ENCODE measurements around the gene RGS16. TPM values are rescaled to one million over a fixed set of nuclear protein-coding genes. Genes with fewer than 3 reads are reported as not detected.

Gene RGS16
- total and polyA plus RNA-seq, 9 of the 15 experiments (the other 6 are each of a cell fraction or from before 2014, with no cell fraction given), result 0.07 to 0.55 (median 0.36) TPM

DNA sequence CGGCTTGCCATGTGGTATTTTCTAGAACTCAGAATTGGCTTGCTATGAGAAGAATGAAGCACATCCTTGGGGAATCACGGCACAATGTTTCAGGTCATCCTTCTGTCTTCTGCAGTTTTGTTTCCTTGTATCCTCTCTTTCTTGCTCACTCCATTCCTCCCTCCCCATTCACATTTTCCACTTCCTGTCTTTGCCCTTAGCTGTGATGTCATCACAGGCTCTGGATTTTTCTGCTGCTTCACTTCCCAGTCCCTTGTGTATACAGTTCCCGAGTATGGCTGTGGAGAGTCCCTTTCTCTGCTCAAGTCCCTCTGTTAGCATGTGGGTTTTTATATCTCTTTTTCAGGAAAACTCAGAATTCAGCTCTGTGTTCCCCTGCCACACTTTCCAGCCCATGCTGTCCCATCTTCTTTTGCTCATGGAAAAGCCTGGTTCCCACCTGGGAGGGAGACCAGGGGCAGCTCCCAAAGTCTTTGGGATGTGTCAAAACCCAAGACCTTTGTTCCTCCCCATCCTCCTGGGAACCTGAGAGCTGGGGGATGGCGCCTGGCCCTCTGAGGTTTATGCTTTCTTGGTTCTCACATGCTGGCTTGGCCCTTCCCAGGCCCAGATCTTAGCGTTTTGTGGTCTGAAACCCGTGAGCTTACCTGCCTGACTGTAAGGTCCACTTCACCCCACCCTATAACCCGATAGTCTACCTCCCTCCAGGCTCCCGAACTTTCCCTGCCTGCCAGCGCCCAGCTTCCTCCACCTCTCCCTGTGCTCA is 4.8 kb upstream of the RGS16 start:
- H3K9me1 ChIP-seq (ENCODE audit: control insufficient read depth, insufficient read depth, low read length), result no peaks in the 10 kb centered on the region
- DNase-seq (ENCODE audit: extremely low read depth in 1 of 4, low spot score in 3 of 4) (no peak), ATAC-seq (no peak), FAIRE-seq (no peak)
- no peaks in the 10 kb centered on the region for H3K36me3 ChIP-seq (ENCODE audit: control insufficient read depth, insufficient read depth, low read length)
- ChIA-PET POLR2A (interaction anchor here (0.6 to 0.8 kb wide), 3 partner anchors 8 to 351 kb away, joined by 3 read pairs; no protein-coding TSS in a partner anchor), CTCF (ENCODE audit: low intra/inter-chr PET ratio) (no interaction called here)
- WGBS (ENCODE audit: insufficient coverage, low coverage, missing lambda C conversion rate), result 3% methylated on average over 9 of the region's 9 CpGs
- no TSS peak for BruUV-seq (replicated peaks)
- peaks cover 7 to 8% of the 10 kb centered on the region in 2 experiments; a peak in 4 of 5 replicates for H3K4me1 ChIP-seq (replicated peaks in 1 of 2; ENCODE audit: control insufficient read depth in 2 of 2, insufficient read depth in 2 of 2, low read length in 2 of 2)
- intact Hi-C loops (cut with micrococcal nuclease) (no loop called here), in situ Hi-C loops (cut with MboI) (no loop called here)
- H3K9me3 ChIP-seq (replicated peaks; ENCODE audit: control insufficient read depth, insufficient read depth, low read depth, low read length), result no peaks in the 10 kb centered on the region
- peaks cover 26 to 55% of the 10 kb centered on the region in 2 experiments for H3K27me3 ChIP-seq (ENCODE audit: control insufficient read depth in 2 of 2, insufficient read depth in 2 of 2, low read length in 2 of 2)
- no peak overlapping the region for H3K27ac ChIP-seq (ENCODE audit: extremely low read depth, low read depth, low read length)
- H3K79me2 ChIP-seq (ENCODE audit: control insufficient read depth, insufficient read depth, low read length), result no peaks in the 10 kb centered on the region
- H3K4me3 ChIP-seq, result no peak overlapping the region
- no peak overlapping the region for H3K4me2 ChIP-seq (ENCODE audit: insufficient read depth, low read length)
- H3K9ac ChIP-seq (ENCODE audit: insufficient read depth in 1 of 2, low read depth in 2 of 2, low read length in 2 of 2), result no peak overlapping the region
- H2AFZ ChIP-seq (ENCODE audit: low read depth, low read length), result no peak overlapping the region
- H4K20me1 ChIP-seq (replicated peaks; ENCODE audit: control insufficient read depth, insufficient read depth, low read length), result no peaks in the 10 kb centered on the region
- TF ChIP-seq JUNB (CRISPR knock-in tag; conservative IDR thresholded peaks at IDR 0.05) (no peak), ZNF431 (CRISPR knock-in tag; IDR thresholded peaks at IDR 0.05) (no peak), PPARD (CRISPR knock-in tag; IDR thresholded peaks at IDR 0.05) (no peak), CXXC5 (CRISPR knock-in tag; IDR thresholded peaks at IDR 0.05) (no peak), CREM (IDR thresholded peaks at IDR 0.05; ENCODE audit: low read depth) (0 out of 2 replicates have a peak, but pooled peaks have one; percentile 43), DMBX1 (CRISPR knock-in tag; IDR thresholded peaks at IDR 0.05; ENCODE audit: borderline replicate concordance) (no peak), ZZZ3 (IDR thresholded peaks at IDR 0.05) (no peak), FOXJ2 (tag; IDR thresholded peaks at IDR 0.05) (no peak), CHD2 (IDR thresholded peaks at IDR 0.05; ENCODE audit: low read depth, low read length) (no peak), ZNF583 (CRISPR knock-in tag; IDR thresholded peaks at IDR 0.05) (no peak), ZC3H11A (IDR thresholded peaks at IDR 0.05; ENCODE audit: low read depth, low read length) (no peak)
- TF ChIP-seq, protein P1, sequence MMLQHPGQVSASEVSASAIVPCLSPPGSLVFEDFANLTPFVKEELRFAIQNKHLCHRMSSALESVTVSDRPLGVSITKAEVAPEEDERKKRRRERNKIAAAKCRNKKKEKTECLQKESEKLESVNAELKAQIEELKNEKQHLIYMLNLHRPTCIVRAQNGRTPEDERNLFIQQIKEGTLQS (IDR thresholded peaks at IDR 0.05), result peak; percentile 59
- TF ChIP-seq, protein P1 (CRISPR knock-in tag; conservative IDR thresholded peaks at IDR 0.05), result no peak
- TF ChIP-seq, protein P2, sequence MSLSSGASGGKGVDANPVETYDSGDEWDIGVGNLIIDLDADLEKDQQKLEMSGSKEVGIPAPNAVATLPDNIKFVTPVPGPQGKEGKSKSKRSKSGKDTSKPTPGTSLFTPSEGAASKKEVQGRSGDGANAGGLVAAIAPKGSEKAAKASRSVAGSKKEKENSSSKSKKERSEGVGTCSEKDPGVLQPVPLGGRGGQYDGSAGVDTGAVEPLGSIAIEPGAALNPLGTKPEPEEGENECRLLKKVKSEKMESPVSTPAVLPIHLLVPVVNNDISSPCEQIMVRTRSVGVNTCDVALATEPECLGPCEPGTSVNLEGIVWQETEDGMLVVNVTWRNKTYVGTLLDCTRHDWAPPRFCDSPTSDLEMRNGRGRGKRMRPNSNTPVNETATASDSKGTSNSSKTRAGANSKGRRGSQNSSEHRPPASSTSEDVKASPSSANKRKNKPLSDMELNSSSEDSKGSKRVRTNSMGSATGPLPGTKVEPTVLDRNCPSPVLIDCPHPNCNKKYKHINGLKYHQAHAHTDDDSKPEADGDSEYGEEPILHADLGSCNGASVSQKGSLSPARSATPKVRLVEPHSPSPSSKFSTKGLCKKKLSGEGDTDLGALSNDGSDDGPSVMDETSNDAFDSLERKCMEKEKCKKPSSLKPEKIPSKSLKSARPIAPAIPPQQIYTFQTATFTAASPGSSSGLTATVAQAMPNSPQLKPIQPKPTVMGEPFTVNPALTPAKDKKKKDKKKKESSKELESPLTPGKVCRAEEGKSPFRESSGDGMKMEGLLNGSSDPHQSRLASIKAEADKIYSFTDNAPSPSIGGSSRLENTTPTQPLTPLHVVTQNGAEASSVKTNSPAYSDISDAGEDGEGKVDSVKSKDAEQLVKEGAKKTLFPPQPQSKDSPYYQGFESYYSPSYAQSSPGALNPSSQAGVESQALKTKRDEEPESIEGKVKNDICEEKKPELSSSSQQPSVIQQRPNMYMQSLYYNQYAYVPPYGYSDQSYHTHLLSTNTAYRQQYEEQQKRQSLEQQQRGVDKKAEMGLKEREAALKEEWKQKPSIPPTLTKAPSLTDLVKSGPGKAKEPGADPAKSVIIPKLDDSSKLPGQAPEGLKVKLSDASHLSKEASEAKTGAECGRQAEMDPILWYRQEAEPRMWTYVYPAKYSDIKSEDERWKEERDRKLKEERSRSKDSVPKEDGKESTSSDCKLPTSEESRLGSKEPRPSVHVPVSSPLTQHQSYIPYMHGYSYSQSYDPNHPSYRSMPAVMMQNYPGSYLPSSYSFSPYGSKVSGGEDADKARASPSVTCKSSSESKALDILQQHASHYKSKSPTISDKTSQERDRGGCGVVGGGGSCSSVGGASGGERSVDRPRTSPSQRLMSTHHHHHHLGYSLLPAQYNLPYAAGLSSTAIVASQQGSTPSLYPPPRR (CRISPR knock-in tag; IDR thresholded peaks at IDR 0.05; ENCODE audit: borderline replicate concordance), result no peak

Measured in K562 (cell line).